Stimulated activated CD4-positive, alpha-beta T cell treated with anti-CD3 and anti-CD28 coated beads, TNF-alpha, amount 100 ng/mL, for 48 hours (primary cell): ENCODE data around the gene SCFD2.
"Not testable (repeated sequence)": the region's sequence is repeated elsewhere in the genome, so short reads cannot be mapped to it uniquely, and the experiment has no call there.

Experiments used
- DNase-seq, 3 donors: peaks; one replicate each; pipeline ENCODE4 v3.0.0-alpha.2; 2020; ENCODE audit warnings: low read depth in 3 of 3

The SCFD2 gene

DNA sequence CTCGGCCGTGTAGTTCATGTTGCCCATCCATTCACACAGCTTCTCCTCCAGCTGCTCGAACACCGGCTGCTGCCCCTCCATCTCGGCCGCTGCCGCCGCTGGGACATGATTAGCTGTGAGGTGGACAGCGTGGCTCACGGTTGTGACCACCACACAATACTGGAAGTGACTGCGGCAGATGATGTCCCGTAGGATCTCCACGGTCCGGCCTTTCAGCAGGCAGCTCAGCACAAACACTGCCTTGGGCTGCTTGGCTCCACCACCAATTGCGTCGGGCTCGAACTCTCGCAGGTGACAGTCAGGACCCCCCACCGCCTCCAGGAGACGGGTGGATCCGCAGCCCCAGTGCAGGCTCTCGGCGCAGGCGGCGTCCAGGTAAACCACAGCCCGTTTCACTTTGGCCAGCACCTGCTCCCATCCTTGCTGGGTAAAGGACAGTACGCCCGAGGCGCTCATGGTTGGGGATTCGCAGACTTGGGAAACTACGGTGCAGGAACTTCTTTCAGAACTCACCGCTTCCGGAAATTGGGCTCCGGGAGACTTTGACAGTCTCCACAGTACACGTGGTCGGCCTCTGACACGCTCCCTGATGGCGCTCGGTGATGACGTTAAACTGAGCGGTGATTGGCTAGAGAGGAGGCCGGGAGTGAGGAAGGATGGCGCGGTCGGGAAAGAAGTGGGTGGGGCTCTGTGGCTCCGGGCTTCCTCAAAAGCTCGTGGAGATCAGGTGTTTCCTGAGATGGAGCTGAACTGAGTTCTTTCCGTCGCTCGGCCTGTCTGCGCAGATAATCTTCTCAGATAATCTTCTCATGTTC is at the start of gene SCFD2:
Gene SCFD2, minus strand, starts transcription at position 576 of the 815 bp plus-strand sequence.
- peak; percentile 93 to 95 (median 94) for DNase-seq

DNA sequence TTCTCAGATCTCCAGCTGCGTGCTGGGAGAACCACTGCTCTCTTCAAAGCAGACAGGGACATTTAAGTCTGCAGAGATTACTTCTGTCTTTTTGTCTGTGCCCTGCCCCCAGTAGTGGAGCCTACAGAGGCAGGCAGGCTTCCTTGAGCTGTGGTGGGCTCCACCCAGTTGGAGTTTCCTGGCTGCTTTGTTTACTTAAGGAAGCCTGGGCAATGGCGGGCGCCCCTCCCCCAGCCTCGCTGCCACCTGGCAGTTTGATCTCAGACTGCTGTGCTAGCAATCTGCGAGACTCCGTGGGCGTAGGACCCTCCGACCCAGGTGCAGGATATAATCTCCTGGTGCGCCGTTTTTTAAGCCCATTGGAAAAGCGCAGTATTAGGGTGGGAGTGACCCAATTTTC is 43.6 kb upstream of the SCFD2 start:
- DNase-seq, result not testable (repeated sequence)

DNA sequence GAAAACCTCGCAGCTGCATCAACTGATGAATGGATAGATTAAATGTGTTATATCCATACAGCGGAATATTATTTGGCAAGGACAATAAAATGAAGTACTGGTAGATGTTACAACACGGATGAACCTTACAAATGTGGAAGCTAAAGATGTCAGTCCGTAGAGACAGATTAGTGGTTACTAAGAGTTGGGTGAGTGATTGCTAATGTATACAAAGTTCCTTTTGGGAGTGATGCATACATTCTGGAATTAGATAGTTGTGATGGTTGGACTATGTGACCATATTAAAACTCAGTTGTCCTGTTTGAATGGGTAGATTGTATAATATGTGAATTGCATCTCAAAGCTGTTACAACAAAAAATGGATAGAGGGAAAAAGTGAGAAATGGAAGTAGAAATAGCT is 14.4 kb upstream of the SCFD2 start:
- no peak for DNase-seq

DNA sequence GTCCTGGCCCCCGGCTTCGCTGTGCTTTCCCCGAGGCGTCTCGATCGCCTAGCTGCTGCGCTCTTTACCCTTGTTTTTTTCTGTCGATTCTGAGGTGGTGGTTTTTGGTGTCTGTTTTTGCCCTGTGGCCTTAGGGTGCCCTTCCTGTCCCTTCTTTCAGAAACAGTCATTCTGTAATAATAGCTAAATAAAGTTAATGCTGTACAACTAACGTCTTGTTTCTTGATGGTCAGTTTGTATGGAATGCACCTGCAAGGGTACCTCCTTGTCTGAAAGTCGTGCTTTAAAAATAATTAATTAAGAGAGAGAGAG is 12.3 kb upstream of the SCFD2 start:
- no peak for DNase-seq

DNA sequence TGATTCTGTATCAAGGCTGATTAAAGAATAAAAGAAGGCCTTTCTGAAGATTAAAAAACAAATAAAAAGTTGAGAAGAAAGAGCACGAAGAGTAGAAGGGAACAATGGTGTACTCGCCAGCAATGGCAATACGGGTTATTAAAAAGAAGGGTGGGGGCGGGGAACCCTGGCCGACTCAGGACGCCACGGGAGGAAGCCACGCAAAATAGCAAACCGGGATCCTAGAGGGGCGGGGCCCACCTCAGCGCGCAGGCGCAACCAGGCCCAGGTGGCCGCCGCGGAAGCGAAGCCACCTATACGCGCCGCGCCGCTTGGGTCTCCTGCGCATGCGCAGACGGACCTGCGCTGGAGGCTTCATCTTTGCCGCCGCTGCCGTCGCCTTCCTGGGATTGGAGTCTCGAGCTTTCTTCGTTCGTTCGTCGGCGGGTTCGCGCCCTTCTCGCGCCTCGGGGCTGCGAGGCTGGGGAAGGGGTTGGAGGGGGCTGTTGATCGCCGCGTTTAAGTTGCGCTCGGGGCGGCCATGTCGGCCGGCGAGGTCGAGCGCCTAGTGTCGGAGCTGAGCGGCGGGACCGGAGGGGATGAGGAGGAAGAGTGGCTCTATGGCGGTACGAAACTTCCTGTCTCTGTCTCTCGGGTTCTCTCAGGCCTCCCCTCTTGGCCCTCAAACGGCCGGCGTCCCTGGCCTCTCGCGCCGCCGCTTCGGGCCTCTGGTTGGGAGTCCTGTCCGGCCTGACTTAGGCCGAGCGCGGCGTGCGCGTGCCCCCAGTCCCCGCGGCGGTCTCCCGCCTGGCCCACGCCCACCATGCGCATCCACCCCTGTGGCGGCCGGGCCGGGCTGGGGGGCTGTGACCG is 11.7 kb upstream of the SCFD2 start, which contains the start of gene FIP1L1:
Gene FIP1L1, plus strand, starts transcription at position 323 of the 852 bp plus-strand sequence. Its CDS starts 198 bp downstream, at position 521.
- DNase-seq, result peak; percentile 90 to 92 (median 91)

DNA sequence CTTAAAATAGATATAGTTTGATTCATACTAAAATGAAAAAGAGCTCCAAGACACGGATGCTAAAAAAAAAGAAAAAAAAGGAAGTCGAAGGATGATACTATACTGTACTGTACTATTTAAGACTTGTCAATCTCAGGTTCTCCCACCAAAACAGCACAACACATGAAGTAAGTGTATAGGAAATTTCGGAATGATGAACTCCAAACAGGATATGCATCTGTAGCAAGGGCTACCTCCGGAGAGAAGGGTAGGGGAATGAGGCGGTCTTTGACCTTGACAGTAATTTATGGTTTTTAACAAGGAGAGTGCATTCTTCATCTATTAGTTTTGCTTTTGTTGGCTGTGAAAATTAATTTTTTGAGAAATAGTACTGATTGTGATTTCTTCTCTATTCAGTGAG is 11.0 kb upstream of the SCFD2 start:
- DNase-seq, result no peak

DNA sequence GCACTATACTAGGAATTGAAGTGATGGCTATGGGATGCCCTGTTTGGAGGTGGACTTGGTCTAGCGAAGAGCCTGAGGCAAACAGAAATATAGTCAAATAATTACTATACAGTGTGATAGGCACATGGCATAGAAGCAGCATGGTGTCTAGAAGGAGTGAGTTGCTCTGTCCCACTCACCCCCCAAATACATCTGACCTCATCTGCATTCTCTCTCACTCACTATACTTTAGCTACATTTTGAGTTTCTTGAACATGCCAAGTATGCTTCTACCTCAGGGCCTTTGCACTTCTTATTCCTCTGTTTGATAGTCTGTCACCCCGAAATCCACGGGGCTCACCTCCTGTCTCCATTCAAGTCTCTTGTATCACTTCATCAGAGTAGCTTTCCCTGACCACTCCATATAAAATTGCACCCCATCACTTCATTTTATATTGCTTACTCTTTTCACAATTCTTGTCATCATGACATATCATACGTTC is 9.0 kb upstream of the SCFD2 start:
- DNase-seq, result no peak

DNA sequence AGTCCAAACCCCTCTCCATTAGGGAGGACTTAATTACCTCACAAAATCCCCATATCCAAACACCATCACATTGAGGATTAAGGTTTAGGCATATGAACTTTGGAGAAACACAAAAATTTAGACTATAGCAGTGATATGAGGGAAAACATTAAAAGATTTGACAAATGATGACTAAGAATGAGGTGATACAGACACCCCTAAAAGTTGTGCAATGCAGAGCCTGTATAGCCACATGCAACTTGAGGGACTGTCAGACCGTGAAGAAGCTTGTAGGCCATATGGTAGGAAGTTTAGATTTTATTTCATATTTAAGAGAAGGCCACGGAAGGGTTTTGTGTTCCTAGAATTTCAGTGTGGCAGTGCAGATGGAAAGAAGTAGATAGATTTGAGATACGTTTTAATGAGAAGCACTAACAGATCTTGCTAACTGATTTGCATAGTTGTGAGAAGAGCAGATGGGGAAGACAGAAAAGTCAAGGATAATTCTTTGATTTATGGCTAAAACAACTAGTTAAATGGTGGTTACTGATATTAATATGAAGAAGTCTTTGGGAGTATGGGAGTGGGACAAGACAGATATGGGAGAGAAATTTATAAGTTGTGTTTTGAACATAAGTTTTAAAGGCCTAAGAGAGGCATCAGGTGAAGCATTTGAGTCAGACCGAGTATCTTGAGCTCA is 6.1 kb upstream of the SCFD2 start:
- DNase-seq, result no peak

DNA sequence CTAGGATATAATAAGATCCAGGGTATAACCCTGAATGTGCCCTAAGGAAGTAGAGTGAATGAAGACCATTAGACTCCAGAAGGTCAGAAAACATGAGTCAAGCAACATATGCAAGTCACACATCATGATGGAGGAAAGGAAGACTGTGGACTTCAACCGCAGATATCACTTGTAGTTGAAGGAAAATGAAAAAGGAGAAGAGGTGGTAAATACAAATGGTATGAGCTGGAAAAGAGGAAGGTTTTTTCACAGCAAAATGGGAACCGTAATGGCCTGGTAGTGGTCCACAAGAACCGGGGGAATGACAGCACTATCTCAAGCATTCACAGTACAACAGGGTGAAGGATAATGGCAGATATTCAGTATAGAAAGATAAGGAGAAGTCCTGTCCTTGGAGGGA is 5.2 kb upstream of the SCFD2 start:
- DNase-seq, result no peak

DNA sequence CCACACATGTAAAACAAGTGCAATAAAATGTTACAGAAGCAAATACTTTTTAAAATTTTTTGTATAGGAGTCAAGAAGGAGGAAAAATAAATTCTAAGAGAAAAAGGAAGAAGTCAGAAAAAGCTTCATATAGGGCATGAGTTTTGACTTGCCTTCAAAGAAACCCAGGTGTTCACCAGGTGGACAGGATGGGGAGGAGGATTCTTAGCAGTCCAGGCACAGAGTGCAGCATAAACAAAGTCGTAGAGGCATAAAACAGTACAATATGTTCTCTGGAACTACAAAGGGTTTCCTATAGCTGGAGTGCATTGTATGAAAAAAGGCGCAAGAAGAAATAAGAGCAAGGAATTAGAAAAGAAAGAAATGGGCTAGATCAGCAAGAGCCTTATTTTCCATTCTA is 1.9 kb upstream of the SCFD2 start:
- no peak for DNase-seq

DNA sequence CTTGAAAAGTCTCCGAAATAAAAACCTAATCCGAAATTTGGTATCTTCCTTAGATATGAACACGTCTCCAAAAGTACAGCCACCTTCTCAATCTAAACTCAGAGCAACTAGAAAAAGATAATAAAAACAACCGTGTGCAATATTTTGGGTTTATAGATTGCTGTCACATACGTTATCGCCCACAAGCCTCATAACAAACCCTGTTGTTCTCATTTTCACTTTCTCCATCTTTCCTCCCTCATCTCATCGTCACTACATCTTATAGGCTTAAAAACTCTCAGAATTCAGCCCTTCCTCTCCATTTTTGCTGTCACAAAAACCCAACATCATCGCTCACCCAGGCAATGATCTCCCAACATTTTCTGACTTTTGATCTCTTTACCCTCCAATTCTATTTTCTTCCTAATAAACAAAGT is 448 bp upstream of the SCFD2 start:
- DNase-seq, result no peak

DNA sequence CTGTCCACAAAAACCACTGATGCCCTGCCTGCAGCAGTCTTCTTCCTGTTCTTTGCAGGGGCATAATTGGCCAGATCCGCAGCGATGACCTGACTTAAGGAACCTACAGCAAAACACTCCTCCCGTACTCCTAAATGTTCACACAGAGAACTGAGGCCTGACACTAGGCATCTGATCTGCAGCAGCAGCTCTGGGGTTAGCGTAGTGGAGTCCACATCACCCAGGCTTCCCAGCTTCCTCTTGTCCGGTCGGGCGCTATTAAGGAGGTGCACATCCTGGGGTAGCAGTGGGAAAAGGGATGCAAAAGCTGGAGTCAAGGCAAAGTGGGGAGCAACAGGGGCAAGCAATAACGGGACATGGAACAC is 758 bp downstream of the SCFD2 start:
- no peak for DNase-seq

DNA sequence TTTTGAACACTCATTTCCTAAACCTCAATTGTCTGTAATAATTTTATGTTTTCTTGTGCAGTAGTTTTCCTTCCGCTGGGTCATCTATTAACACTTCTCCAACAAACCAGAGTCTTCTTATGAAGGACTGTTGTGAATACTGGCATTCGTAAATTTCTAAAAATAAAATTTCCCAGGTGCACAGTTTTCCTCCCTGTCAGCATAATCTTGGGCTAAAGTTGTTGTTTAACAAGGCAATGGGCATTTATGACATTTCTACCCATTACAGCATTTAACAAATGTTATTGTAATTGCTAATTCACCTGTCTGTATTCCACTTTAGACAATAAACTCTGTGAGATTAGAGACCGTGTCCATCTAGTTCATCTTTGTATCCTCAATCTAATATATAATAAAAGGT is 1.2 kb downstream of the SCFD2 start:
- no peak for DNase-seq

DNA sequence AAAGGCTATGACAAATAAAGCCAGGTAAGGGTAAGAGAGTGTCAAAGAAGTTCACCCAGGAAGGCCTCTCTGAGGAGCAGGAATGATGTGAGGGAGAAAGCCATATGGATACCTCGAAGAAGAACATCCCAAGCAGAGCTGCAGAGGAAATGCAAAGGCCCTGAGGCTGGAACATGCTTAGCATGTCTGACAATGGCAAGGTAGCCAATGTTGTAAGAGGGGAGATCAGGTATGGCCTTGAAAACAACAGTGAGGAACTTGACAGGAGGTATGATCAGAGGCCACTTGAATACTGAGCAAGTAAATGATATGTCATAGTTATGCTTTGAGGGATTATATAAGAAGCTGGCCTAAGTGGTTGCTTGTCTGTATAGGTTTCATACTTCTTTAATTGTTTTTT is 3.8 kb downstream of the SCFD2 start:
- DNase-seq, result no peak

DNA sequence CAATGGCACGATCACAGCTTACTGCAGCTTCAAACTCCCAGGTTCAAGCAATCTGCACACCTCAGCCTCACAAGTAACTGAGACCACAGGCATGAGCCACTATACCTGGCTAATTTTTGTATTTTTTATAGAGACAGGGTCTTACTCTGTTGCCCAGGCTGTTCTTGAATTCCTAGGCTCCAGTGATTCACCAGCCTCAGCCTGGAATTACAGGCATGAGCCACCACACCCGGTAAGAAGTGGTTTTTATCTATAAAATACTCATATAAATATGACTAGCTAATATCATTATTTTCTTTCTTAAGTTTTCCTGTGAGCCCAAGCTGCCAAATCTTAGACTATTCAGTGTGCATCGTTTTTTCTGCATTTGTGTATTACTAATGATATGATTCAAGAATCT is 4.4 kb downstream of the SCFD2 start:
- DNase-seq, result no peak

DNA sequence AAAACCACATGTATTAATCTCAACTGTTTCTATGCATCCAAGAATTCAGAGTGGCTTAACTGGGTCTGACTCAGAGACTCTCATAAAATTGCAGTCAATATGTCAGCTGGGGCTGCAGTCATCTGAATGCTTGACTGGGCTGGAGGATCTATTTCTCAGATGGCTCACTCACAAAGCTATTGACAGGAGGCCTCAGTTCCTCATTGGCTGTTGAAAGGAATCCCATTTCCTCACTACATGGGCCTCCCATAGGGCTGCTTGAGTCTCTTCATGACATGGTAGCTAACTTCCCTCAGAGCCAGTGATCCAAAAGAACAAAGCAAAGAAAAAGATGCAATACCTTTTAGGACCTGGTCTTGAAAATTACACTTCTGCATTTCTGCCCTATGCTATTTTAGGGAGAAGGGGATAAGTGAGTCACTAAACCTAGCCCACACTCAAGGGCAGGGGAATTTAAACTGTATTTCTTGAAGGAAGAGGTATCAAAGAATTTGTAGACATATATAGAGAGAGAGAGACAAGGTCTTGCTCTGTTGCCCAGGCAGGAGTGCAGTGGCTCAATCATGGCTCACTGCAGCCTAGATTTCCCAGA is 9.8 kb downstream of the SCFD2 start:
- no peak for DNase-seq

DNA sequence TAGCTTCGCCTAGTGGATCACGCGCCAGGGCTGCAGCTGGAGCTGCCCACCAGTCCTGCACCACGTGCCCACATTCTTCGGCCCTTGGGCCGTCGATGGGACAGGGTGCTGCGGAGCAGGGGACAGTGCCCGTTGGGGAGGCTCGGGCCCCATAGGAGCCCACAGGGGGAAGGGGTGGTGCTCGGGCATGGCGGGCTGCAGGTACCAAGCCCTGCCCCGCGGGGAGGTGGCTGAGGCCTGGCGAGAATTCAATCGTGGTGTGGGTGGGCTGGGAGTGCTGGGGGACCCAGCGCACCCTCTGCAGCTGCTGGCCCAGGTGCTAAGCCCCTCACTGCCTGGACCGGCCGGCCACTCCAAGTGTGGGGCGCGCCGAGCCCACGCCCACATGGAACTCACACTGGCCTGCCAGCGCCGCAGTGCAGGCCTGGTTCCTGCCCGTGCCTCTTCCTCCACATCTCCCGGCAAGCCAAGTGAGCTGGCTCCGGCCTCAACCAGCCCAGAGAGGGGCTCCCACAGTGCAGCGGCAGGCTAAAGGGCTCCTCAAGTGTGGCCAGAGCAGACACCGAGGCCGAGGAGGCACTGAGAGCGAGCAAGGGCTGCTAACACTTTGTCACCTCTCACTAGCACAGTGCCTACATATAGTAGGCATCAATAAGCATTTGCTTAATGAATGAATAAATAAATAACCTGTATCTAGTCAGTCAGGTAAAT is 11.7 kb downstream of the SCFD2 start:
- no peak for DNase-seq

DNA sequence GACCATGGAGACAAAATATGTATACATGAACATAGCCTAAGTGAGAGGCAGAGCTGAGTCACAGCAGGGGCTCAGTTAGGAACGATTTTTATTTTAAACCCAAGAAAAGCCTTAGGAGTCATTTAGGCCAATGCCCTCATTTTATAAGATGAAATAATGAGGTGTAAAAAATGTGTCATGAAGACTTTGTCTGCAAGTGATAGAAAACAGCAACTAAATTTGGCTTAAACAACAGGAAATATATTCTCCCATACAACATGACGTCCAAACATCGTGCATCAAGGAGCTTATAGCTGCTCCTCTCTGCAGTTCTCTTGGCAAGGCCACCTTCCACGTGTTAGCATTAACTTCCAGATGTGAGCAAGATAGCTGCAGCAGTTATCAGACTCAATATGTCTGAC is 16.8 kb downstream of the SCFD2 start:
- no peak for DNase-seq

DNA sequence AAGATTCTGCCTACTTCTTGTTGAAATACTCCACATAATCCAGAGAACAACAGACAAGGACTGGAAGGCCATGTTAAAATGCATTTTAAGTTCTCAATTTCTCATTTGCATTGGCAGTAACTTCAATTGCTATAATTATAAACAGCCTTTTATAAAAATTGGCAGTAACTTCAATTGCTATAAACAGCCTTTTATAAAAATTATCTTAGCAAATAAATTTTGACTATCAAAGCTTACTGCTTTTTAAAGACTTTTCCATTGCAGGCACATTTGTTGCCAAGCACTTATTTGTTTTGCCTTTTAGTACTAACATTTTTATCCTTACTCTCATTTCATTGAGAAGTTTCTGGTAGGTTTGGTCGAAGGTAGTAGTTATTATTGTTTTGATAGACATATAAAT is 17.8 kb downstream of the SCFD2 start:
- no peak for DNase-seq

DNA sequence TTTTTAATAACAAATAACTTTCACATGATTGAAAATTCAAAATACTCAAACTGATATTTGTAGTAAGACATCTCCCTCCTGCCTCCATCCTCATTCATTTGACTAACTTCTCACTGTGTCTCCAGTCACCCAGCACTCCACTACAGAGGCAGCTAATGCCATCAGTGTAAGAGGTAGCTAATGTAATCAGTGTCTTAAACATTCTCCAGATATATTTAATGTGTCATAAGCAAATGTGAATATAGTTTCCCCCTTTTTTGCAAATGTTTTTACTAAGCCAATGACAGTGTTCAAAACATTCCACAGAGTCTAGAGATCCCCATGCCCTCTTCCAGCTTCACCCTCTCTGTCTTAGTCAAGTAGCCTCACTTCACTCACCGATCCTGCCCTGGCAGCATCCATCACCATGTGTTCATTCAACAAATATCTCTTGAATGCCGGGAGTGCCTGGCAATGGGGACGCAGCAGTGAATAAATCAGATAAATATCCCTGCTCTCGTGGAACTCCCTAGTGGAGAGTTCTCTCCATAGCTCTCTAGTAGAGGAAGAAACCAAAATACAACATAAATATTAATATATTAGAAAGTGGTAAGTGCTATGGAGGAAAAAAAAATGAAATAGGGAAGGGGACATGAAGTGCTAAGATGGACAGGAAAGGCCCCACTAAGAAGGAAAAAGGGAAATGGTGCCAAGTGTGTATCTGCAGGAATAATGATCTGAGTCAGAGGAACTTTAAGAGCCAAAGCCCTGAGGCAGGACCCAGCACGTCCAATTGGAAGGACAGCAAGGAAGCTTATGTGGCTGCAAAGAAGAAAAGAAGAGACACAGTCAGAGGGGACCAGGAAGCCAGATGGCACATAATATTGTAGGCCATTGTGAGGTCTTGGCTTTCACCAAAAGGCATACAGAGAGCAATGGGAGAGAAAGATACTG is 18.7 kb downstream of the SCFD2 start:
- no peak for DNase-seq
